K562 (cell line): Measurements from ENCODE around the gene TTC22. TPM values are rescaled to one million over a fixed set of nuclear protein-coding genes. Genes with fewer than 3 reads are reported as not detected.

Experiments
- ATAC-seq: fragments of 200-7000 bp; cut with Tn5 transposase; 3 replicates; pipeline ENCODE4 v1.9.1; 2020; ENCODE audit warnings: moderate library complexity
- BruUV-seq: library from RNA; stranded (reverse); fragments of 400-500 nt; replicated peaks from 2 replicates; lab custom pipeline; 2021; lab: Mats Ljungman, UMichigan
- CTCF ChIA-PET: fragments of 300-600 bp; formaldehyde crosslinking; extraction: SDS; loops from one replicate; lab custom pipeline; 2021; ENCODE audit warnings: low intra/inter-chr PET ratio; lab: Yijun Ruan, JAX
- POLR2A ChIA-PET: fragments of 300-600, 350-650 bp; sonication (Branson Sonifier 250); formaldehyde crosslinking; extraction: SDS; loops from one replicate; lab custom pipeline; 2021; ENCODE audit warnings: antibody characterized with exemption, inconsistent platforms; lab: Yijun Ruan, JAX
- DNase-seq, 4 experiments: peaks; one replicate each; pipeline versions ENCODE4 v3.0.0 to v3.0.0-alpha.2; 2011 to 2018; ENCODE audit warnings: low spot score in 3 of 4, mixed read lengths in 3 of 4; ENCODE audit errors: extremely low read depth in 1 of 4
- FAIRE-seq: peaks from 2 replicates; lab custom pipeline; 2011; peaks lifted over from hg19 to GRCh38; lab: Jason Lieb, UNC
- H2AFZ ChIP-seq: 2 replicates; pipeline ENCODE4 v1.6.0; 2011; ENCODE audit warnings: low read depth, low read length, control low read depth, inconsistent platforms
- H3K27ac ChIP-seq: fragments of 200-600 bp; 3 replicates; pipeline ENCODE4 v1.8.0; 2011; ENCODE audit warnings: low read depth, mild to moderate bottlenecking, control low read depth, inconsistent platforms, low read length, moderate library complexity, mixed read lengths; ENCODE audit errors: extremely low read depth
- H3K27me3 ChIP-seq, 2 experiments: fragments of 300-600 bp in 1 of 2; 2 replicates in 1 of 2; 3 replicates in 1 of 2; pipeline versions ENCODE4 v1.6.0 to v1.8.0; 2011; ENCODE audit warnings: inconsistent platforms in 2 of 2, low read length in 2 of 2, mild to moderate bottlenecking in 1 of 2, mixed read lengths in 1 of 2, moderate library complexity in 1 of 2; ENCODE audit not compliant: control insufficient read depth in 2 of 2, insufficient read depth in 2 of 2
- H3K36me3 ChIP-seq: fragments of 300-600 bp; 3 replicates; pipeline ENCODE4 v1.8.0; 2011; ENCODE audit warnings: mild to moderate bottlenecking, low read length, inconsistent platforms; ENCODE audit not compliant: control insufficient read depth, insufficient read depth
- H3K4me1 ChIP-seq, 2 experiments: fragments of 200-600 bp in 1 of 2; replicated peaks in 1 of 2; 2 replicates in 1 of 2; 3 replicates in 1 of 2; pipeline versions ENCODE4 v1.5.1 to v1.8.0; 2011; ENCODE audit warnings: inconsistent platforms in 2 of 2, low read length in 2 of 2, mild to moderate bottlenecking in 1 of 2, mixed read lengths in 1 of 2, moderate library complexity in 1 of 2; ENCODE audit not compliant: control insufficient read depth in 2 of 2, insufficient read depth in 2 of 2
- H3K4me2 ChIP-seq: 2 replicates; pipeline ENCODE4 v1.6.1; 2011; ENCODE audit warnings: low read length, control low read depth, inconsistent platforms, mixed read lengths; ENCODE audit not compliant: insufficient read depth
- H3K4me3 ChIP-seq: fragments of 200-600 bp; sonication (generic), shearing (Covaris generic); 2 replicates; pipeline ENCODE4 v1.5.1; 2016; ENCODE audit warnings: control low read depth, inconsistent platforms
- H3K79me2 ChIP-seq: fragments of 200-600 bp; 3 replicates; pipeline ENCODE4 v1.8.0; 2011; ENCODE audit warnings: low read length, inconsistent platforms; ENCODE audit not compliant: control insufficient read depth, insufficient read depth
- H3K9ac ChIP-seq, 2 experiments: 2 replicates each; pipeline versions ENCODE4 v1.6.0 to v1.6.1; 2011; ENCODE audit warnings: low read depth in 2 of 2, low read length in 2 of 2, control low read depth in 1 of 2, inconsistent platforms in 1 of 2, mild to moderate bottlenecking in 1 of 2, mixed read lengths in 1 of 2; ENCODE audit not compliant: insufficient read depth in 1 of 2
- H3K9me1 ChIP-seq: one replicate; pipeline ENCODE4 v1.6.0; 2011; ENCODE audit warnings: inconsistent platforms, mild to moderate bottlenecking, low read length, moderate library complexity; ENCODE audit not compliant: control insufficient read depth, insufficient read depth
- H3K9me3 ChIP-seq: replicated peaks from 2 replicates; pipeline ENCODE4 v1.5.1; 2011; ENCODE audit warnings: low read depth, low read length, inconsistent platforms; ENCODE audit not compliant: control insufficient read depth, insufficient read depth
- H4K20me1 ChIP-seq: replicated peaks from 2 replicates; pipeline ENCODE4 v1.6.1; 2011; ENCODE audit warnings: low read length, inconsistent platforms, mixed read lengths; ENCODE audit not compliant: control insufficient read depth, insufficient read depth
- BCOR ChIP-seq: fragments of 450-650 bp; IDR thresholded peaks from 2 replicates; pipeline ENCODE4 v1.6.1; 2016
- CC2D1A ChIP-seq: fragments of 450-650 bp; IDR thresholded peaks from 2 replicates; pipeline ENCODE4 v1.6.1; 2017; ENCODE audit warnings: mild to moderate bottlenecking
- ETV5 ChIP-seq: sonication (generic); formaldehyde crosslinking; IDR thresholded peaks from 2 replicates; pipeline ENCODE4 v1.4.0; 2020; ENCODE audit warnings: low read depth, mild to moderate bottlenecking, missing genetic modification reagents
- MTA1 ChIP-seq: fragments of 450-650 bp; IDR thresholded peaks from 2 replicates; pipeline ENCODE4 v1.6.1; 2017; ENCODE audit warnings: borderline replicate concordance
- NEUROD1 ChIP-seq: fragments of 150-350 bp; IDR thresholded peaks from 2 replicates; pipeline ENCODE4 v1.6.1; 2014; ENCODE audit warnings: borderline replicate concordance, low read length, low read depth; ENCODE audit not compliant: partially characterized antibody
- NFIC ChIP-seq: fragments of 450-650 bp; IDR thresholded peaks from 2 replicates; pipeline ENCODE4 v1.6.1; 2017; ENCODE audit warnings: mild to moderate bottlenecking, inconsistent platforms
- NR1H2 ChIP-seq: sonication (generic); formaldehyde crosslinking; IDR thresholded peaks from 2 replicates; pipeline ENCODE4 v1.4.0; 2020; ENCODE audit warnings: mild to moderate bottlenecking, missing genetic modification reagents
- RAD51 ChIP-seq: fragments of 450-650 bp; IDR thresholded peaks from 2 replicates; pipeline ENCODE4 v1.7.1; 2016; ENCODE audit warnings: low read depth, mild to moderate bottlenecking, borderline replicate concordance
- RBM15 ChIP-seq: fragments of 200-400 bp; formaldehyde crosslinking; IDR thresholded peaks from 2 replicates; pipeline ENCODE4 v1.6.1; 2018; ENCODE audit warnings: mild to moderate bottlenecking, low read length, moderate library complexity; ENCODE audit not compliant: insufficient read depth
- SLC30A9 ChIP-seq: fragments of 250-450 bp; sonication (Bioruptor Pico); IDR thresholded peaks from 2 replicates; pipeline ENCODE4 v1.8.0; 2022; ENCODE audit warnings: mild to moderate bottlenecking, moderate library complexity
- SNIP1 ChIP-seq: fragments of 450-650 bp; IDR thresholded peaks from 2 replicates; pipeline ENCODE4 v1.7.1; 2017; ENCODE audit warnings: low read depth, mild to moderate bottlenecking
- SP1 ChIP-seq: sonication (generic); formaldehyde crosslinking; IDR thresholded peaks from 2 replicates; pipeline ENCODE4 v1.8.1; 2022; ENCODE audit warnings: mild to moderate bottlenecking, missing genetic modification reagents
- ZNF224 ChIP-seq: sonication (generic); formaldehyde crosslinking; IDR thresholded peaks from 2 replicates; pipeline ENCODE4 v1.8.0; 2022; ENCODE audit warnings: mild to moderate bottlenecking, missing genetic modification reagents
- ZNF518B ChIP-seq: fragments of 250-450 bp; sonication (Bioruptor Pico); IDR thresholded peaks from 2 replicates; pipeline ENCODE4 v1.5.0; 2021; ENCODE audit warnings: mild to moderate bottlenecking, moderate library complexity
- ZNF707 ChIP-seq: fragments of 250-450 bp; sonication (Bioruptor Pico); conservative IDR thresholded peaks from 2 replicates; pipeline ENCODE4 v1.8.0; 2022; ENCODE audit warnings: inconsistent platforms, mild to moderate bottlenecking, moderate library complexity
- WGBS: fragments of 100-300 bp; shearing (Covaris generic); methylation state at CpG from one replicate; pipeline ENCODE4 v1.1.6; 2016; ENCODE audit warnings: low coverage, mixed read lengths; ENCODE audit not compliant: insufficient coverage; ENCODE audit errors: missing lambda C conversion rate; 5-methylcytosine and 5-hydroxymethylcytosine counted together
- in situ Hi-C: fragments of 300-500 bp; cut with MboI; formaldehyde crosslinking; loops from 4 replicates; pipeline ENCODE4 v1.15.0; 2018; ENCODE audit warnings: inconsistent platforms, mixed read lengths
- intact Hi-C: fragments of 100-400 bp; cut with micrococcal nuclease; formaldehyde crosslinking; loops from 2 replicates; pipeline ENCODE4 v1.14.2; 2022
- polyA plus RNA-seq, 8 experiments: library from polyadenylated mRNA; depleted of rRNA in 4 of 8; stranded (reverse) in 5 of 8; unstranded in 3 of 8; fragments of >200 nt; fragmentation: Nextera tagmentation in 2 of 8; fragmentation: Illumina TruSeq in 1 of 8; extraction: Ambion mirVana in 2 of 8; extraction: Trizol in 1 of 8; gene quantifications; 2 replicates each; pipeline versions ENCODE4 v1.2.1 to v1.2.3, GENCODE V29; 2011 to 2014; ENCODE audit warnings: inconsistent platforms in 1 of 8, missing spikeins in 1 of 8
- total RNA-seq, 7 experiments: library from RNA; depleted of rRNA in 6 of 7; stranded (reverse); fragments of >200 nt in 6 of 7; fragmentation: Illumina TruSeq in 2 of 7; extraction: Trizol in 2 of 7; gene quantifications; 2 replicates each; pipeline versions ENCODE4 v1.2.1 to v1.2.3, GENCODE V29; 2011 to 2021; ENCODE audit warnings: low replicate concordance in 1 of 7

Gene TTC22
- total and polyA plus RNA-seq, 9 of the 15 experiments (the other 6 are each of a cell fraction or from before 2014, with no cell fraction given) = 0.07 TPM; not detected in 8

GRCh38 chr1:54787604-54788003 lies 13.5 kb downstream of the TTC22 start:
- H3K9ac ChIP-seq = no peak overlapping the region
- H3K4me2 ChIP-seq = no peak overlapping the region
- TF ChIP-seq NFIC = peak; percentile 79; the same call in 1 of the 2 replicates
- TF ChIP-seq RBM15 = no peak
- no peak for TF ChIP-seq SP1 (CRISPR knock-in tag)
- TF ChIP-seq NR1H2 (CRISPR knock-in tag) = no peak
- TF ChIP-seq ZNF224 (CRISPR knock-in tag) = no peak
- TF ChIP-seq MTA1 = no peak
- TF ChIP-seq, all 486 proteins: peak for 1
- DNase-seq (no peak), ATAC-seq (no peak), FAIRE-seq (no peak)
- H3K9me3 ChIP-seq = peaks cover 7% of the 10 kb centered on the region
- no peak overlapping the region for H3K4me3 ChIP-seq
- BruUV-seq = no TSS peak
- no peaks in the 10 kb centered on the region; a peak in 1 of 5 replicates for H3K4me1 ChIP-seq
- in situ Hi-C loops (no loop called here), intact Hi-C loops (no loop called here)
- no peaks in the 10 kb centered on the region for H4K20me1 ChIP-seq
- CTCF ChIA-PET = interaction anchor here (1.0 kb wide), 1 partner anchor 116 kb away, joined by 3 read pairs; no protein-coding TSS in a partner anchor
- WGBS = 1% methylated on average over 11 of the region's 11 CpGs
- no peaks in the 10 kb centered on the region for H3K79me2 ChIP-seq
- no peak overlapping the region for H3K27ac ChIP-seq
- H3K36me3 ChIP-seq = no peaks in the 10 kb centered on the region
- no peaks in the 10 kb centered on the region for H3K9me1 ChIP-seq
- POLR2A ChIA-PET = interaction anchor here (0.6 kb wide), 1 partner anchor 687 kb away, joined by 3 read pairs; no protein-coding TSS in a partner anchor
- H3K27me3 ChIP-seq = peaks cover 10 to 24% of the 10 kb centered on the region in 2 experiments; a peak in 4 of 5 replicates
- no peak overlapping the region for H2AFZ ChIP-seq

- no peaks in the 10 kb centered on the region for H3K9me1 ChIP-seq
- DNase-seq = no peak
- no peak for ATAC-seq
- FAIRE-seq = no peak
- no peak overlapping the region for H3K4me3 ChIP-seq
- H4K20me1 ChIP-seq = no peaks in the 10 kb centered on the region
- H3K9me3 ChIP-seq = peaks cover 2% of the 10 kb centered on the region
- peaks cover 18 to 32% of the 10 kb centered on the region in 2 experiments; a peak in 4 of 5 replicates for H3K27me3 ChIP-seq
- ChIA-PET CTCF (no interaction called here), POLR2A (interaction anchor here (0.7 kb wide), 1 partner anchor 517 kb away, joined by 3 read pairs; no protein-coding TSS in a partner anchor)
- H3K9ac ChIP-seq = no peak overlapping the region
- in situ Hi-C loops (no loop called here), intact Hi-C loops (no loop called here)
- no peak overlapping the region for H3K4me2 ChIP-seq
- 0% methylated on average over 8 of the region's 8 CpGs for WGBS
- BruUV-seq = no TSS peak
- H2AFZ ChIP-seq = no peak overlapping the region
- no peaks in the 10 kb centered on the region; a peak in 1 of 5 replicates for H3K4me1 ChIP-seq
- H3K27ac ChIP-seq = no peak overlapping the region
- no peaks in the 10 kb centered on the region for H3K79me2 ChIP-seq
- H3K36me3 ChIP-seq = no peaks in the 10 kb centered on the region
- TF ChIP-seq SLC30A9 (CRISPR knock-in tag) (no peak), BCOR (no peak), ZNF518B (no peak), ETV5 (CRISPR knock-in tag) (no peak), CC2D1A (no peak), ZNF707 (CRISPR knock-in tag) (no peak), RAD51 (no peak), SNIP1 (no peak), NEUROD1 (no peak)
Observed at GRCh38 chr1:54786778-54787177, 14.3 kb downstream of the TTC22 start.
